H1 (cell line): ENCODE measurements around the gene SOST. TPM values are rescaled to one million over a fixed set of nuclear protein-coding genes. Genes with fewer than 3 reads are reported as not detected.

ENCODE experiments used
- CTCF ChIA-PET: fragments of 300-600 bp; sonication (Branson Sonifier 250); formaldehyde crosslinking; loops from one replicate; lab custom pipeline; 2021; ENCODE audit not compliant: partially characterized antibody; lab: Charles Lee
- POLR2A ChIA-PET: fragments of 300-600 bp; sonication (Branson Sonifier 250); formaldehyde crosslinking; loops from one replicate; lab custom pipeline; 2021; ENCODE audit warnings: inconsistent platforms; ENCODE audit not compliant: partially characterized antibody; lab: Charles Lee
- DNase-seq, 2 experiments: peaks; one replicate each; pipeline versions ENCODE4 v3.0.0 to v3.0.0-alpha.2; 2010 to 2022; ENCODE audit warnings: low spot score in 2 of 2, low read depth in 1 of 2, mixed read lengths in 1 of 2
- FAIRE-seq: peaks from 2 replicates; lab custom pipeline; 2011; peaks lifted over from hg19 to GRCh38; lab: Jason Lieb, UNC
- H2AFZ ChIP-seq: 2 replicates; pipeline ENCODE4 v1.8.1; 2012; ENCODE audit warnings: low read length, inconsistent platforms
- H2AK5ac ChIP-seq: 2 replicates; pipeline ENCODE4 v1.6.1; 2013; ENCODE audit warnings: low read depth, low read length
- H2BK120ac ChIP-seq: replicated peaks from 2 replicates; pipeline ENCODE3; 2013; ENCODE audit warnings: low read depth, low read length, inconsistent platforms
- H2BK12ac ChIP-seq: 2 replicates; pipeline ENCODE4 v1.6.1; 2013; ENCODE audit warnings: low read depth, low read length
- H2BK15ac ChIP-seq: 2 replicates; pipeline ENCODE4 v1.6.1; 2013; ENCODE audit warnings: low read length
- H2BK20ac ChIP-seq: 2 replicates; pipeline ENCODE4 v1.6.1; 2013; ENCODE audit warnings: low read length
- H2BK5ac ChIP-seq: 2 replicates; pipeline ENCODE4 v1.6.1; 2013; ENCODE audit warnings: low read depth, low read length
- H3K14ac ChIP-seq: 2 replicates; pipeline ENCODE4 v1.6.1; 2013; ENCODE audit warnings: inconsistent platforms; ENCODE audit not compliant: insufficient read length
- H3K18ac ChIP-seq: 2 replicates; pipeline ENCODE4 v1.6.1; 2013; ENCODE audit warnings: low read length; ENCODE audit errors: extremely low read depth
- H3K23ac ChIP-seq: 2 replicates; pipeline ENCODE4 v1.6.1; 2013; ENCODE audit warnings: inconsistent platforms; ENCODE audit not compliant: insufficient read length
- H3K23me2 ChIP-seq: 2 replicates; pipeline ENCODE4 v1.6.1; 2013; ENCODE audit warnings: low read depth, low read length
- H3K27ac ChIP-seq: 2 replicates; pipeline ENCODE4 v1.6.1; 2011; ENCODE audit warnings: low read depth, low read length, inconsistent platforms
- H3K27me3 ChIP-seq, 4 experiments: replicated peaks in 1 of 4; 1 replicate in 1 of 4; 2 replicates in 3 of 4; pipeline versions ENCODE4 v1.6.1 to v1.8.1; 2011 to 2013; ENCODE audit warnings: low read length in 3 of 4, mild to moderate bottlenecking in 3 of 4, inconsistent platforms in 2 of 4, mixed read lengths in 2 of 4, moderate library complexity in 1 of 4; ENCODE audit not compliant: control insufficient read depth in 3 of 4, insufficient read depth in 3 of 4; ENCODE audit errors: extremely low read depth in 1 of 4
- H3K36me3 ChIP-seq, 4 experiments: 2 replicates each; pipeline versions ENCODE4 v1.6.1 to v1.8.1; 2011 to 2013; ENCODE audit warnings: mild to moderate bottlenecking in 4 of 4, low read length in 3 of 4, moderate library complexity in 2 of 4, control low read depth in 1 of 4, inconsistent platforms in 1 of 4; ENCODE audit not compliant: insufficient read depth in 4 of 4, control insufficient read depth in 2 of 4
- H3K4ac ChIP-seq: replicated peaks from 2 replicates; pipeline ENCODE3; 2013; ENCODE audit warnings: low read length, low read depth, mixed read lengths, inconsistent platforms; ENCODE audit not compliant: insufficient read length
- H3K4me1 ChIP-seq, 4 experiments: replicated peaks in 1 of 4; 1 replicate in 1 of 4; 2 replicates in 3 of 4; pipeline versions ENCODE4 v1.6.1 to v1.8.1; 2011 to 2013; ENCODE audit warnings: low read length in 3 of 4, inconsistent platforms in 2 of 4, mixed read lengths in 1 of 4; ENCODE audit not compliant: insufficient read depth in 4 of 4, control insufficient read depth in 3 of 4
- H3K4me2 ChIP-seq, 2 experiments: 2 replicates each; pipeline versions ENCODE4 v1.6.1 to v1.8.1; 2011 to 2013; ENCODE audit warnings: low read depth in 2 of 2, low read length in 2 of 2, control low read depth in 1 of 2, inconsistent platforms in 1 of 2, mild to moderate bottlenecking in 1 of 2; ENCODE audit not compliant: insufficient read depth in 1 of 2
- H3K4me3 ChIP-seq, 4 experiments: fragments of 200-600, 300-600 bp in 1 of 4; sonication (generic), shearing (Covaris generic), sonication (Bioruptor Twin) in 1 of 4; 2 replicates each; pipeline versions ENCODE4 v1.5.1 to v1.8.1; 2011 to 2016; ENCODE audit warnings: low read length in 4 of 4, low read depth in 3 of 4, control low read depth in 2 of 4, inconsistent platforms in 2 of 4, mild to moderate bottlenecking in 2 of 4, mixed read lengths in 1 of 4, moderate library complexity in 1 of 4; ENCODE audit not compliant: insufficient read depth in 2 of 4; ENCODE audit errors: extremely low read depth in 1 of 4
- H3K56ac ChIP-seq: replicated peaks from 2 replicates; pipeline ENCODE3; 2013; ENCODE audit warnings: low read depth, mild to moderate bottlenecking, mixed read lengths, low read length, inconsistent platforms; ENCODE audit not compliant: insufficient read length
- H3K79me1 ChIP-seq: 2 replicates; pipeline ENCODE4 v1.6.1; 2013; ENCODE audit warnings: low read depth, low read length, control low read depth
- H3K79me2 ChIP-seq, 2 experiments: 2 replicates each; pipeline versions ENCODE4 v1.6.1 to v1.8.1; 2012 to 2013; ENCODE audit warnings: low read length in 2 of 2, mild to moderate bottlenecking in 2 of 2, inconsistent platforms in 1 of 2; ENCODE audit not compliant: insufficient read depth in 2 of 2, control insufficient read depth in 1 of 2
- H3K9ac ChIP-seq, 4 experiments: replicated peaks in 1 of 4; 1 replicate in 1 of 4; 2 replicates in 3 of 4; pipeline versions ENCODE4 v1.6.1 to v1.8.1; 2011 to 2013; ENCODE audit warnings: low read depth in 3 of 4, low read length in 3 of 4, control low read depth in 2 of 4, mild to moderate bottlenecking in 2 of 4, moderate library complexity in 2 of 4, inconsistent platforms in 1 of 4; ENCODE audit errors: extremely low read depth in 1 of 4
- H3K9me3 ChIP-seq, 2 experiments: 2 replicates each; pipeline versions ENCODE4 v1.6.1 to v1.8.1; 2012 to 2013; ENCODE audit warnings: mild to moderate bottlenecking in 2 of 2, moderate library complexity in 2 of 2, control low read depth in 1 of 2, inconsistent platforms in 1 of 2, low read depth in 1 of 2, low read length in 1 of 2, mixed read lengths in 1 of 2; ENCODE audit not compliant: insufficient read depth in 2 of 2
- H4K20me1 ChIP-seq, 2 experiments: replicated peaks in 1 of 2; 2 replicates each; pipeline versions ENCODE3 to v1.8.1; 2011 to 2013; ENCODE audit warnings: inconsistent platforms in 2 of 2, low read length in 2 of 2, mild to moderate bottlenecking in 1 of 2; ENCODE audit not compliant: insufficient read depth in 2 of 2, control insufficient read depth in 1 of 2
- H4K5ac ChIP-seq: 2 replicates; pipeline ENCODE4 v1.6.1; 2013; ENCODE audit warnings: low read length, low read depth, mixed read lengths, inconsistent platforms; ENCODE audit not compliant: insufficient read length
- H4K8ac ChIP-seq: 2 replicates; pipeline ENCODE4 v1.8.0; 2013; ENCODE audit warnings: mild to moderate bottlenecking, moderate library complexity, low read length, inconsistent platforms; ENCODE audit not compliant: insufficient read depth; ENCODE audit errors: extremely low read depth
- H4K91ac ChIP-seq: replicated peaks from 2 replicates; pipeline ENCODE3; 2013; ENCODE audit warnings: low read length, mixed read lengths, inconsistent platforms; ENCODE audit not compliant: insufficient read length
- ASH2L ChIP-seq: fragments of 200-600, 300-600 bp; sonication (generic); IDR thresholded peaks from one replicate; pipeline ENCODE4 v1.7.1; 2017; ENCODE audit warnings: low read length
- SIN3A ChIP-seq, 2 experiments: IDR thresholded peaks in 1 of 2; conservative IDR thresholded peaks in 1 of 2; 2 replicates each; pipeline ENCODE4 v1.6.1; 2011 to 2012; ENCODE audit warnings: low read length in 2 of 2, improper control_type of control experiment in 1 of 2, low read depth in 1 of 2, mild to moderate bottlenecking in 1 of 2
- USF2 ChIP-seq: IDR thresholded peaks from 2 replicates; pipeline ENCODE4 v1.6.1; 2011; ENCODE audit warnings: low read length, improper control_type of control experiment
- WGBS, 2 experiments: shearing (Covaris generic) in 1 of 2; methylation state at CpG; one replicate each; pipeline versions ENCODE4 v1.1.6 to v1.1.7; 2013 to 2015; ENCODE audit warnings: low lambda C conversion rate in 2 of 2, mixed read lengths in 2 of 2, inconsistent platforms in 1 of 2, low coverage in 1 of 2, missing lambda C conversion rate in 1 of 2; ENCODE audit not compliant: insufficient replicate concordance in 2 of 2, insufficient coverage in 1 of 2, insufficient read length in 1 of 2; ENCODE audit errors: extremely low coverage in 1 of 2, missing lambda C conversion rate in 1 of 2; 5-methylcytosine and 5-hydroxymethylcytosine counted together
- polyA plus RNA-seq, 7 experiments: library from polyadenylated mRNA; depleted of rRNA in 3 of 7; stranded (reverse) in 5 of 7; unstranded in 2 of 7; fragments of >200 nt in 5 of 7; fragments of 200-250 nt in 2 of 7; gene quantifications; 1 replicate in 5 of 7; 2 replicates in 1 of 7; 4 replicates in 1 of 7; pipeline versions ENCODE4 v1.2.1 to v1.2.3, GENCODE V29; 2011 to 2013; ENCODE audit warnings: missing spikeins in 2 of 7, mixed read lengths in 2 of 7
- total RNA-seq: library from RNA; stranded (reverse); fragmentation: NEBNext Ultra II Directional; extraction: Animal tissue kit (Norgen Biotek cat#: 25700); gene quantifications from 2 replicates; pipeline ENCODE4 v1.2.1, GENCODE V29; 2021

Gene SOST
- total and polyA plus RNA-seq, 2 of the 8 experiments (the other 6 are each of a cell fraction or from before 2014, with no cell fraction given) = 0.08 TPM; not detected in 1

GRCh38 chr17:43768943-43769342 is 10.4 kb upstream of the SOST start:
- H4K5ac ChIP-seq = no peak overlapping the region
- H3K4me1 ChIP-seq = no peaks in the 10 kb centered on the region
- no peak overlapping the region for H2AFZ ChIP-seq
- ChIA-PET CTCF (interaction anchor here (1.1 to 4.3 kb wide), 4 partner anchors 19 to 79 kb away, joined by 3 to 17 read pairs (median 8); no protein-coding TSS in a partner anchor), POLR2A (interaction anchor here (1.1 kb wide), 1 partner anchor 9 kb away, joined by 4 read pairs; the partner anchor contains the start of gene DUSP3)
- H3K27ac ChIP-seq = no peak overlapping the region
- DNase-seq = no peak
- H2BK5ac ChIP-seq = no peak overlapping the region
- no peak overlapping the region for H3K23ac ChIP-seq
- H4K20me1 ChIP-seq = no peaks in the 10 kb centered on the region
- no peak overlapping the region for H3K4me2 ChIP-seq
- peaks cover 3 to 21% (median 10%) of the 10 kb centered on the region in 4 experiments; a peak in 5 of 8 replicates for H3K36me3 ChIP-seq
- H3K9me3 ChIP-seq = no peaks in the 10 kb centered on the region
- whole genome bisulfite sequencing, 2 experiments = 96% methylated on average over 7 of the region's 7 CpGs; no CpG with 5 or more reads in 1 of the 2 experiments
- H3K79me2 ChIP-seq = no peaks in the 10 kb centered on the region
- H3K56ac ChIP-seq = no peak overlapping the region
- H3K4me3 ChIP-seq = no peak overlapping the region
- no peak overlapping the region for H2AK5ac ChIP-seq
- H3K4ac ChIP-seq = no peak overlapping the region
- no peak overlapping the region for H4K91ac ChIP-seq
- no peak overlapping the region for H4K8ac ChIP-seq
- H3K14ac ChIP-seq = no peak overlapping the region
- no peaks in the 10 kb centered on the region; the same call in 1 of the 2 replicates for H3K79me1 ChIP-seq
- H3K27me3 ChIP-seq = no peaks in the 10 kb centered on the region
- H3K23me2 ChIP-seq = no peaks in the 10 kb centered on the region
- no peak for FAIRE-seq
- H2BK15ac ChIP-seq = no peak overlapping the region
- no peak overlapping the region for H2BK12ac ChIP-seq
- H3K9ac ChIP-seq = no peak overlapping the region
- no peak overlapping the region for H3K18ac ChIP-seq
- no peak overlapping the region for H2BK120ac ChIP-seq
- no peak overlapping the region for H2BK20ac ChIP-seq
- no peak for TF ChIP-seq SIN3A (conservative IDR thresholded peaks at IDR 0.05 in 1 of 2, IDR thresholded peaks at IDR 0.05 in 1 of 2; ENCODE audit: low read depth in 1 of 2, low read length in 2 of 2)
- TF ChIP-seq USF2 = no peak
- no peak for TF ChIP-seq ASH2L
